ENCODE results near the gene NCDN. TPM values are rescaled to one million over a fixed set of nuclear protein-coding genes. Genes with fewer than 3 reads are reported as not detected.

Gene NCDN
- total RNA-seq, 2 donors from 2014 or later: 21.0 to 39.0 TPM

DNA sequence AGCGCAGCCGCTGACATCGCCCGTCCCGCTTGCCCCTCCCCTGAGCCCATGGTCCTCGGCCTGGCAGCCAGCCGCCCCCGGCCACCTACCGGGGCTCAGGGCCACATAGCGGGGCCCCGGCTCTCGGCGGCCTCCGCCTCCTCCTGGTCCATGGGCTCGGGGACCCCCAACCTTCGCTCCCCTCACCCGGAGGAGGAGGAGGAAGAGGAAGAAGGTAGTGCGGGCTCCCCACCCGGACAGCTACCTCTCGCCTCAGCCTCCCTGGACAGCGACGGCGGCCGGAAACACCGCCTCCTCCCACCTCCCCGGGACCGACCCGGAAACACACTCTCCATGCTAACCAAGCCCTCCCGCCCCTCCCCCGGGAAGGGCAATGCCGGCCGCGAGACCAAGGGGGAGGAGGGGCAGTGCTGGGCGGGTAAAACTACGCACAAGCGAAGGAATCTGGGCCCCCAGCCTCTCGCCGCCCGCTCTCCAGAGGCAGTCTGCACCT, 435 bp upstream of the NCDN start, which contains the start of gene KIAA0319L:
TSS of gene KIAA0319L (minus strand) at position 286 of the 493 bp plus-strand sequence. CDS start 2,912 bp downstream, outside the sequence.
- peaks cover 6% of the 10 kb centered on the region for H3K36me3 ChIP-seq
- TF ChIP-seq CTCF (IDR thresholded peaks at IDR 0.05): no peak
- peaks cover 20 to 56% of the 10 kb centered on the region in 2 donors for H3K4me1 ChIP-seq (ENCODE audit: control insufficient read depth in 1 of 2, low read depth in 2 of 2)
- peak within 1 kb of the TSS; percentile 94 for H3K4me3 ChIP-seq
- H3K9me3 ChIP-seq: no peaks in the 10 kb centered on the region
- peak; percentile 77 for ATAC-seq (ENCODE audit: insufficient number of reproducible peaks, low FRiP score, low read depth)
- peak; percentile 44 for DNase-seq (ENCODE audit: low spot score)
- no peaks in the 10 kb centered on the region for H3K27me3 ChIP-seq (replicated peaks; ENCODE audit: insufficient read depth)
- peak within 1 kb of the TSS; percentile 85 to 94 for H3K27ac ChIP-seq

DNA sequence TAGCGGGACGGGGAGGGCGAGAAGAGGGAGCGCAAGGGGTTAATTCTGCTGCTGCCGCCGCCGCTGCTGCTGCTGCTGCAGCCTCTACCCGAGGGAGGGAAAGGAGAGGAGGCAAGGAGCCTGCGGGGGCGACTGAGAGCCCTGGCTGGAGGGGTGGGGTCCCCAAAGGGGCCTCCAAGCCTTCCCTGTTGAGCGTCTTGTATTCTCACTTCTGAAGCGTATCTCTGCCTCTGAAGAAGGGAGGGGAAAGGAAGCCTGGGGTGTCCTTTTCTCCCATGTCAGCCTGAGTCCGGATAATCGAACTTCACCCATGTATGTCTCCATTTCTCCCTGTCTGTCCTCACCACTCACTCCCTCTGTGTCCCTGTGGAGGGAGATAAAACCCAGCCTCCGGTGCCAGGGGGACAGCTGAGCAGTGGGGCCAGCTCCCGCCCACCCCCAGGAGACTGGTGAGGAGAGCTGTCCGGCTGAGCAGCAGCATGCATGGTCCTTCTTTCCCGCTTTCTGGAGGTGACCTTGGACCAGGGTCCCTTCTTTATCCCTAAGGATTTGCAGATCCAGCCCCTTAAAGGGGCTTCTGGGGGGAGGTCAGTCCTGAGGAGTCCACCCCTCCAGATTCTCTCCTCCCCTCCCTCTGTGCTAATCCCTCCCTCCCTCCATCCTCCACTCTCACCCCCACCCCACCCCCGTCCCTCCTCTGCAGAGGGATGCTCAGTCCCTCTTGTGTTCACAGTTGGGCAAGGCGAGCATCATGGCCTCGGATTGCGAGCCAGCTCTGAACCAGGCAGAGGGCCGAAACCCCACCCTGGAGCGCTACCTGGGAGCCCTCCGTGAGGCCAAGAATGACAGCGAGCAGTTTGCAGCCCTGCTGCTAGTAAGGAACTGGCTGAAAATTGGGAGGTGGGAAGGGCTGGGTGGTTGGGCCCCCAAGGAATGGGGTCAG, 1.0 kb downstream of the NCDN start:
- Histone ChIP-seq H3K4me1 (ENCODE audit: control insufficient read depth in 1 of 2, low read depth in 2 of 2) (peaks cover 20 to 56% of the 10 kb centered on the region in 2 donors), H3K9me3 (no peaks in the 10 kb centered on the region), H3K27me3 (replicated peaks; ENCODE audit: insufficient read depth) (no peaks in the 10 kb centered on the region), H3K36me3 (no peaks in the 10 kb centered on the region), H3K27ac (peak overlapping the region; percentile 85 to 94), H3K4me3 (peak overlapping the region; percentile 94)
- DNase-seq (ENCODE audit: low spot score) (no peak), ATAC-seq (ENCODE audit: insufficient number of reproducible peaks, low FRiP score, low read depth) (no peak)
- TF ChIP-seq CTCF (IDR thresholded peaks at IDR 0.05): no peak

GRCh38 chr1:35559317-35559944, 1.8 kb downstream of the NCDN start:
- ATAC-seq (ENCODE audit: insufficient number of reproducible peaks, low FRiP score, low read depth): no peak
- no peak for TF ChIP-seq CTCF (IDR thresholded peaks at IDR 0.05)
- H3K9me3 ChIP-seq: no peaks in the 10 kb centered on the region
- peaks cover 20 to 52% of the 10 kb centered on the region in 2 donors for H3K4me1 ChIP-seq (ENCODE audit: control insufficient read depth in 1 of 2, low read depth in 2 of 2)
- no peak for DNase-seq (ENCODE audit: low spot score)
- no peak overlapping the region for H3K4me3 ChIP-seq
- no peaks in the 10 kb centered on the region for H3K27me3 ChIP-seq (replicated peaks; ENCODE audit: insufficient read depth)
- no peaks in the 10 kb centered on the region for H3K36me3 ChIP-seq
- H3K27ac ChIP-seq: no peak overlapping the region

DNA sequence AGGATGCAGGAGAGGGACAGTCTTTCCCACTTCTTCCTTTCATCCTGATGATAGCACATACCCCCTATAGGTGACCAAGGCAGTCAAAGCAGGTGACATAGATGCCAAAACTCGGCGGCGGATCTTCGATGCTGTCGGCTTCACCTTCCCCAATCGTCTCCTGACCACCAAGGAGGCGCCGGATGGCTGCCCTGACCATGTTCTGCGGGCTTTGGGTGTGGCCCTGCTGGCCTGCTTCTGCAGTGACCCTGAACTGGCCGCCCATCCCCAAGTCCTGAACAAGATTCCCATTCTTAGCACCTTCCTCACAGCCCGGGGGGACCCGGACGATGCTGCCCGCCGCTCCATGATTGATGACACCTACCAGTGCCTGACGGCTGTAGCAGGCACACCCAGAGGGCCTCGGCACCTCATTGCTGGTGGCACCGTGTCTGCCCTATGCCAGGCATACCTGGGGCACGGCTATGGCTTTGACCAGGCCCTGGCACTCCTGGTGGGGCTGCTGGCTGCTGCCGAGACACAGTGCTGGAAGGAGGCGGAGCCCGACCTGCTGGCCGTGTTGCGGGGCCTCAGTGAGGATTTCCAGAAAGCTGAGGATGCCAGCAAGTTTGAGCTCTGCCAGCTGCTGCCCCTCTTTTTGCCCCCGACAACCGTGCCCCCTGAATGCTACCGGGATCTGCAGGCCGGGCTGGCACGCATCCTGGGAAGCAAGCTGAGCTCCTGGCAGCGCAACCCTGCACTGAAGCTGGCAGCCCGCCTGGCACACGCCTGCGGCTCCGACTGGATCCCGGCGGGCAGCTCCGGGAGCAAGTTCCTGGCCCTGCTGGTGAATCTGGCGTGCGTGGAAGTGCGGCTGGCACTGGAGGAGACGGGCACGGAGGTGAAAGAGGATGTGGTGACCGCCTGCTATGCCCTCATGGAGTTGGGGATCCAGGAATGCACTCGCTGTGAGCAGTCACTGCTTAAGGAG, 2.9 kb downstream of the NCDN start:
- H3K27ac ChIP-seq: no peak overlapping the region
- ATAC-seq (ENCODE audit: insufficient number of reproducible peaks, low FRiP score, low read depth): no peak
- no peaks in the 10 kb centered on the region for H3K9me3 ChIP-seq
- H3K4me1 ChIP-seq (ENCODE audit: control insufficient read depth in 1 of 2, low read depth in 2 of 2): peaks cover 15 to 41% of the 10 kb centered on the region in 2 donors
- H3K27me3 ChIP-seq (replicated peaks; ENCODE audit: insufficient read depth): no peaks in the 10 kb centered on the region
- DNase-seq (ENCODE audit: low spot score): no peak
- TF ChIP-seq CTCF (IDR thresholded peaks at IDR 0.05): no peak
- H3K4me3 ChIP-seq: peak overlapping the region; percentile 52
- H3K36me3 ChIP-seq: no peaks in the 10 kb centered on the region
